H9 (cell line): ENCODE measurements around the gene ACRV1. TPM values are rescaled to one million over a fixed set of nuclear protein-coding genes. Genes with fewer than 3 reads are reported as not detected.

ENCODE experiments used
- DNase-seq: peaks from one replicate; pipeline ENCODE4 v3.0.0-alpha.2; 2017
- H2AFZ ChIP-seq: one replicate; pipeline ENCODE4 v1.6.1; 2013; ENCODE audit warnings: mild to moderate bottlenecking, low read length, control low read depth, moderate library complexity
- H2AK5ac ChIP-seq: 2 replicates; pipeline ENCODE4 v1.6.1; 2013; ENCODE audit warnings: low read length, control low read depth, mixed read lengths; ENCODE audit not compliant: insufficient read length
- H2BK120ac ChIP-seq: one replicate; pipeline ENCODE4 v1.6.1; 2013; ENCODE audit warnings: low read depth, mild to moderate bottlenecking, low read length, control low read depth, inconsistent platforms; ENCODE audit not compliant: poor library complexity, severe bottlenecking
- H2BK12ac ChIP-seq: 2 replicates; pipeline ENCODE4 v1.6.1; 2013; ENCODE audit warnings: low read length, control low read depth, mixed read lengths, low read depth; ENCODE audit not compliant: insufficient read length
- H2BK15ac ChIP-seq: 2 replicates; pipeline ENCODE4 v1.6.1; 2013; ENCODE audit warnings: low read depth, low read length, control low read depth
- H2BK20ac ChIP-seq: one replicate; pipeline ENCODE4 v1.6.1; 2013; ENCODE audit warnings: low read depth, mild to moderate bottlenecking, low read length, control low read depth, inconsistent platforms; ENCODE audit not compliant: poor library complexity, severe bottlenecking
- H2BK5ac ChIP-seq: 2 replicates; pipeline ENCODE4 v1.6.1; 2013; ENCODE audit warnings: low read length, control low read depth, mixed read lengths; ENCODE audit not compliant: insufficient read length
- H3K14ac ChIP-seq: 2 replicates; pipeline ENCODE4 v1.6.1; 2013; ENCODE audit warnings: low read length, control low read depth; ENCODE audit not compliant: insufficient read depth
- H3K18ac ChIP-seq: 2 replicates; pipeline ENCODE4 v1.6.1; 2013; ENCODE audit warnings: low read depth, mild to moderate bottlenecking, mixed read lengths, low read length, control low read depth; ENCODE audit not compliant: insufficient read length
- H3K23ac ChIP-seq: 2 replicates; pipeline ENCODE4 v1.6.1; 2013; ENCODE audit warnings: low read length, control low read depth, mixed read lengths, low read depth; ENCODE audit not compliant: insufficient read length
- H3K23me2 ChIP-seq: 2 replicates; pipeline ENCODE4 v1.6.1; 2013; ENCODE audit warnings: low read depth, mild to moderate bottlenecking, mixed read lengths, low read length, control low read depth; ENCODE audit not compliant: insufficient read length, poor library complexity, severe bottlenecking
- H3K27ac ChIP-seq: 2 replicates; pipeline ENCODE4 v1.5.1; 2013; ENCODE audit warnings: low read length, control low read depth, mixed read lengths, low read depth; ENCODE audit not compliant: insufficient read length
- H3K27me3 ChIP-seq: 2 replicates; pipeline ENCODE4 v1.6.1; 2013; ENCODE audit warnings: low read length, control low read depth, inconsistent platforms; ENCODE audit not compliant: insufficient read depth
- H3K4ac ChIP-seq: 2 replicates; pipeline ENCODE4 v1.6.1; 2013; ENCODE audit warnings: low read depth, mild to moderate bottlenecking, control low read depth, inconsistent platforms, low read length, moderate library complexity
- H3K4me1 ChIP-seq: 2 replicates; pipeline ENCODE4 v1.6.1; 2013; ENCODE audit warnings: low read length, control low read depth, inconsistent platforms; ENCODE audit not compliant: insufficient read depth
- H3K4me2 ChIP-seq: 2 replicates; pipeline ENCODE4 v1.6.1; 2013; ENCODE audit warnings: low read length, control low read depth, mixed read lengths; ENCODE audit not compliant: insufficient read length, insufficient read depth
- H3K56ac ChIP-seq: 2 replicates; pipeline ENCODE4 v1.6.1; 2013; ENCODE audit warnings: low read depth, mild to moderate bottlenecking, mixed read lengths, low read length, control low read depth; ENCODE audit not compliant: insufficient read length
- H3K79me1 ChIP-seq: 2 replicates; pipeline ENCODE4 v1.6.1; 2013; ENCODE audit warnings: low read depth, mild to moderate bottlenecking, moderate library complexity, low read length, control low read depth, inconsistent platforms; ENCODE audit not compliant: insufficient read depth, poor library complexity, severe bottlenecking
- H3K79me2 ChIP-seq: 2 replicates; pipeline ENCODE4 v1.6.1; 2013; ENCODE audit warnings: low read length, control low read depth, inconsistent platforms; ENCODE audit not compliant: insufficient read depth
- H3K9ac ChIP-seq: 2 replicates; pipeline ENCODE4 v1.6.1; 2013; ENCODE audit warnings: low read length, control low read depth, mixed read lengths; ENCODE audit not compliant: insufficient read length; ENCODE audit errors: extremely low read depth
- H3K9me3 ChIP-seq: one replicate; pipeline ENCODE4 v1.6.1; 2013; ENCODE audit warnings: low read depth, low read length, inconsistent platforms; ENCODE audit not compliant: control insufficient read depth
- H3T11ph ChIP-seq: one replicate; pipeline ENCODE4 v1.6.1; 2013; ENCODE audit warnings: mild to moderate bottlenecking, low read length, control low read depth, inconsistent platforms
- H4K20me1 ChIP-seq: one replicate; pipeline ENCODE4 v1.6.1; 2013; ENCODE audit not compliant: control insufficient read depth, insufficient read length, insufficient read depth
- H4K5ac ChIP-seq: 2 replicates; pipeline ENCODE4 v1.6.1; 2013; ENCODE audit warnings: low read depth, mild to moderate bottlenecking, mixed read lengths, low read length, control low read depth; ENCODE audit not compliant: insufficient read length
- H4K8ac ChIP-seq: replicated peaks from 2 replicates; pipeline ENCODE4 v1.6.1; 2013; ENCODE audit warnings: low read length, control low read depth, mixed read lengths, low read depth; ENCODE audit not compliant: insufficient read length
- H4K91ac ChIP-seq: 2 replicates; pipeline ENCODE4 v1.6.1; 2013; ENCODE audit warnings: low read depth, mild to moderate bottlenecking, moderate library complexity, mixed read lengths, low read length, control low read depth; ENCODE audit not compliant: insufficient read length
- H3K27ac Mint-ChIP-seq, 3 experiments: 2 replicates in 2 of 3; 3 replicates in 1 of 3; pipeline ENCODE4 v1.8.0; 2020 to 2021; ENCODE audit warnings: mixed read lengths in 3 of 3, mild to moderate bottlenecking in 1 of 3, moderate library complexity in 1 of 3
- H3K27me3 Mint-ChIP-seq: 2 replicates; pipeline ENCODE4 v1.8.0; 2021; ENCODE audit warnings: low read depth, mild to moderate bottlenecking, moderate library complexity, mixed read lengths
- H3K36me3 Mint-ChIP-seq, 3 experiments: 2 replicates in 2 of 3; 3 replicates in 1 of 3; pipeline ENCODE4 v1.8.0; 2020 to 2021; ENCODE audit warnings: low read depth in 3 of 3, mixed read lengths in 3 of 3; ENCODE audit not compliant: insufficient read depth in 1 of 3
- H3K4me1 Mint-ChIP-seq, 2 experiments: 2 replicates each; pipeline ENCODE4 v1.8.0; 2020; ENCODE audit warnings: mixed read lengths in 2 of 2
- H3K4me3 Mint-ChIP-seq, 2 experiments: 2 replicates in 1 of 2; 3 replicates in 1 of 2; pipeline ENCODE4 v1.8.0; 2020 to 2021; ENCODE audit warnings: mild to moderate bottlenecking in 2 of 2, mixed read lengths in 2 of 2, moderate library complexity in 1 of 2
- H3K9me3 Mint-ChIP-seq, 2 experiments: 2 replicates in 1 of 2; 3 replicates in 1 of 2; pipeline ENCODE4 v1.8.0; 2020; ENCODE audit warnings: mild to moderate bottlenecking in 2 of 2, mixed read lengths in 2 of 2, moderate library complexity in 1 of 2
- CTCF ChIP-seq: fragments of 200-600 bp; sonication (generic); conservative IDR thresholded peaks from 3 replicates; pipeline ENCODE4 v1.8.0; 2021; ENCODE audit warnings: antibody characterized with exemption, mild to moderate bottlenecking
- WGBS: extraction: QIAGEN DNeasy Blood & Tissue Kit; methylation state at CpG from one replicate; pipeline ENCODE4 v1.1.7; 2013; ENCODE audit warnings: missing lambda C conversion rate, low lambda C conversion rate, mixed read lengths; ENCODE audit not compliant: insufficient read length; ENCODE audit errors: extremely low coverage; 5-methylcytosine and 5-hydroxymethylcytosine counted together
- total RNA-seq: library from RNA; stranded (reverse); gene quantifications from 2 replicates; pipeline ENCODE4 v1.2.1, GENCODE V29; 2021

The ACRV1 gene
- total RNA-seq, 1 experiment from 2014 or later = not detected

- WGBS = no CpG with 5 or more reads among the region's 1 CpG
- peaks cover 2% of the 10 kb centered on the region; the same call in 1 of the 2 replicates for H3K27me3 Mint-ChIP-seq
- H3K4me1 Mint-ChIP-seq = peaks cover 0 to 7% of the 10 kb centered on the region in 2 experiments; a peak in 2 of 4 replicates
- H3K56ac ChIP-seq = no peak overlapping the region
- no peak overlapping the region for H3K9ac ChIP-seq
- no peaks in the 10 kb centered on the region for H3K27me3 ChIP-seq
- no peak overlapping the region for H3K27ac ChIP-seq
- H3K14ac ChIP-seq = no peak overlapping the region
- no peak overlapping the region for H3K18ac ChIP-seq
- H4K8ac ChIP-seq = no peak overlapping the region
- no peaks in the 10 kb centered on the region for H3K9me3 ChIP-seq
- H2BK5ac ChIP-seq = no peak overlapping the region
- no peak overlapping the region for H2BK12ac ChIP-seq
- no peak overlapping the region for H2AK5ac ChIP-seq
- H3K4me1 ChIP-seq = no peaks in the 10 kb centered on the region
- H3K27ac Mint-ChIP-seq = no peak overlapping the region
- no peak overlapping the region for H3K4ac ChIP-seq
- H4K20me1 ChIP-seq = no peaks in the 10 kb centered on the region
- H4K91ac ChIP-seq = no peak overlapping the region
- H3K79me1 ChIP-seq = no peaks in the 10 kb centered on the region
- H3T11ph ChIP-seq = no peak overlapping the region
- no peak overlapping the region for H4K5ac ChIP-seq
- H3K4me3 Mint-ChIP-seq = no peak overlapping the region
- H2BK120ac ChIP-seq = no peak overlapping the region
- no peak overlapping the region for H2BK15ac ChIP-seq
- no peak for DNase-seq
- no peaks in the 10 kb centered on the region for H3K36me3 Mint-ChIP-seq
- H2BK20ac ChIP-seq = no peak overlapping the region
- H3K79me2 ChIP-seq = no peaks in the 10 kb centered on the region
- H3K23ac ChIP-seq = no peak overlapping the region
- peak; percentile 62 for TF ChIP-seq CTCF
- no peak overlapping the region for H3K4me2 ChIP-seq
- H2AFZ ChIP-seq = no peak overlapping the region
- no peaks in the 10 kb centered on the region for H3K9me3 Mint-ChIP-seq
- no peaks in the 10 kb centered on the region for H3K23me2 ChIP-seq
Observed at GRCh38 chr11:125724125-125724524, 43.5 kb upstream of the ACRV1 start.
